DMS114 treated with DMSO at 0.1 percent for 48 hours (cell line): Measurements from ENCODE around the gene GPBP1L1.
"Not testable (repeated sequence)": the region's sequence is repeated elsewhere in the genome, so short reads cannot be mapped to it uniquely, and the experiment has no call there.

Experiments used
- DNase-seq: peaks from one replicate; lab custom pipeline; 2025; ENCODE audit not compliant: unreplicated experiment; lab: John Stamatoyannopoulos, UW

The GPBP1L1 gene

DNA sequence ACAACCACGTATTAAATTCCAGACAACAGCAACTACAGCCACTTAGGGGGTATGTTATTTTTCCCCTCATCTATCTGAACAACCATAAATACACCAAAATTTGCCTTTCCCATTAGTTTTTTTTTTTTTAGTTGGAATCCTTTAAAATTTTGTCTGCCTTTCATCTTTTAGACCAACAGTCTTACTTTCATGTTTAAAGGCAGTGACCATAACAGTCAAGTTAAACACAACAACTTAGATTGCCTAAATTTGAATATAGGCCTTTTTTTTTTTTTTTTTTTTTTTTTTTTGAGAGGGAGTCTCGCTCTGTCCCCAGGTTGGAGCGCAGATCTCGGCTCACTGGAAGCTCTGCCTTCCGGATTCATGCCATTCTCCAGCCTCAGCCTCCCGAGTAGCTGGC lies 3.4 kb downstream of the GPBP1L1 start:
- DNase-seq = no peak

GRCh38 chr1:45679123-45679522 lies 7.2 kb downstream of the GPBP1L1 start:
- no peak for DNase-seq

DNA sequence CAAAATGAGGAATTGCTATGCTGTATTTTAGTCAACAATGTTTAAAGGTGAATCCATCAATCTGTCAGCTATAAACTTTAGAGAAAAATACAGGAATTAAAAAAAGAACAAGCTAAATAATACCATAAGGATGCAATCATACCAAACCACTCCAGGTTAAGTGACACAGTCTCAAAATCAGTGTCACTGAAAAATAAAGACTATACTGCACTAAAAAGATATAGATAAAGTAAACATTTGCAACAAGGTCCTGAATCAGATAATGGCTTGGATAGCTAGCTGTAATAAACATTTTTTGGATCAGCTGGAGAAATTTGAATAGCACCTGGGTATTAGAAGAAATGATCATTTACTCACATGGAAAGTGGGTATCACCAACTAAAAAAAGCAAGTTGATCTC lies 7.8 kb downstream of the GPBP1L1 start:
- DNase-seq = no peak

- DNase-seq = no peak
These were observed 8.5 kb downstream of the GPBP1L1 start for GRCh38 chr1:45677751-45678245.

DNA sequence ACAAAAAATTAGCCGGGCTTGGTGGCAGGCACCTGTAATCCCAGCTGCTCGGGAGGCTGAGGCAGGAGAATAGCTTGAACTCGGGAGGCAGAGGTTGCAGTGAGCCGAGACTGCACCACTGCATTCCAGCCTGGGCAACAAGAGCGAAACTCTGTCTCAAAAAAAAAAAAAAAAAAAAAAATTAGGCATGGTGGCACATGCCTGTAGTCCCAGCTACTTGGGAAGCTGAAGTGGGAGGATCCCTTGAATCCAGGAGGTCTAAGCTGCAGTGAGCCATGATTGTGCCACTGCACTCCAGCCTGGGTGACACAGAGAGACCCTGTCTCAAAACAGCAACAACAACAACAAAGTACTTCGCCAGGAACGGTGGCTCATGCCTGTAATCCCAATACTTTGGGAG lies 9.8 kb downstream of the GPBP1L1 start:
- DNase-seq = not testable (repeated sequence)

- DNase-seq = no peak
These were observed 11.9 kb downstream of the GPBP1L1 start for GRCh38 chr1:45674478-45674877.

GRCh38 chr1:45673956-45674355 lies 12.4 kb downstream of the GPBP1L1 start:
- no peak for DNase-seq

DNA sequence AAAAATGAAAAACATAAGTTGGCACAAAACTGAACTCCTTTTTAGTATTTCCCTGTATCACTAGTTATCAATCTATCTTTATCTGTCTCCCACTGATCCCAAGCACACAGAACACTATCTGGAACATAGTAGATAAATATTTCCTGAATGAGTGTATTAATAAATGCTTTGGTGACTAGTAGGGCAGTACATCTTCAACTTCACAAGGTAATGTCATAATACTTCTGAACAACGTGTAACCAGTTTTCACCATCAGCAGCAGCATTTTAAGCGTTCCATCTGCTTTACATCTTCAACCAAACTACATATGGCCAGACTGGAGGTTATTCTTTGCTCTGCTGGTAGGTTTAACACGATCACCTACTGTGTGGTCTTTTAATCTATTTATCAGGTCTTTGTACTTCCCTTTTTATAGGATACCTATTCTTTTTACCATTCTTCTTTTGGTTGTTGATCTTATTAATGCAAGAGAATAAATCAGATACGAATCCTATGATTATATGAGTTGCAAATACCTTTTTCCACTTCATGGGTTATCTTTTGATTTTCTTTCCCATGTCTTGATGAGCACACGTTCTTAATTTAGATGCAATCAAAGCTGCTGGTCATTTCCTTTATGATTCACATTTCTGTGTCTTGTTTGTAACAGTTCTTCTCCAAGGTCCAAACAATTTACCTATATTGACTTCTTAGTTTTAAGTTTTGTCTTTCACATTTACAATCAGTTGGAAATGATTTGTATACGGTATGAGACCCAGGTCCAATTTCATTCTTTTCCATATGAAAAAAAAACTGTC lies 16.3 kb downstream of the GPBP1L1 start:
- no peak for DNase-seq

- no peak for DNase-seq
These were observed 17.0 kb downstream of the GPBP1L1 start for GRCh38 chr1:45669379-45669778.

GRCh38 chr1:45668526-45668925 lies 17.8 kb downstream of the GPBP1L1 start:
- no peak for DNase-seq

- no peak for DNase-seq
These were observed 18.8 kb downstream of the GPBP1L1 start for GRCh38 chr1:45667321-45668111.

- no peak for DNase-seq
These were observed 19.5 kb downstream of the GPBP1L1 start for GRCh38 chr1:45666836-45667235.

- no peak for DNase-seq
These were observed 26.0 kb downstream of the GPBP1L1 start for GRCh38 chr1:45660336-45660735.

GRCh38 chr1:45659222-45659621 lies 27.1 kb downstream of the GPBP1L1 start:
- no peak for DNase-seq

- DNase-seq = no peak
These were observed 28.2 kb downstream of the GPBP1L1 start for GRCh38 chr1:45658171-45658570.

- no peak for DNase-seq
These were observed 29.6 kb downstream of the GPBP1L1 start for GRCh38 chr1:45656573-45657226.

DNA sequence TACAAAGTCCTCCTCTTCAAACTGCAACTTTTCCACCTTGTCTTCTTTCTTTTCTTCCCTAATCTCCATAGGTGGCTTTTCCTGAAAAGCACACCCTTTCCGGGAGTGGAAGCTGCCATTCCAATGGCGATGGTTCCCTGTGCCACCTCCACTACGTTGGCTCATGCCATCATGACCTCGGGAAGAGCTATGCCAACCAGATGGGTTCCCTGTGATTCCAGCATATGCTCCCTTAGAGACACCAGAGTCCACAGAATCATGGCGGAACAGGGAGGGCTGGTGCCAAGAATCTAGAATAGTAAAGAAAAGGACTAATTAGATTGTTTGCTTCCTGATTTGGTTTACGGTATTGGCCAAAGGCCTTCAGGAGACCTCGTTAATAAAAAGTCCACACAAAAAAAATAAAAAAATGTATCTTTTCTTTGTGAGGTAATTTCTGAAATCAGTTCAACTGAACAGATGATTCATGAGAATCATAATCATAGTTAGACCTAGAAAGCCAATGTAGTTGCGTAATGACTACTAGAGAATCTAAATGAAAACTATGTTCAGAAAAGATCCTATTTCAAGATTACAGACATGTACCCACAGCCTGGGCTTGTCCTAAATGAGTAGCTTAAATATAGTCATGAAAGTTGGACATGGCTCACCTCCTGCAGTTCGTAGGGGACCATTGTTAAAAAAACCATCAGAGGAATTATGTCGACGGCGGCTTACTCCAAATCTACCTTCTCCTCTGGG lies 31.6 kb downstream of the GPBP1L1 start:
- DNase-seq = no peak

DNA sequence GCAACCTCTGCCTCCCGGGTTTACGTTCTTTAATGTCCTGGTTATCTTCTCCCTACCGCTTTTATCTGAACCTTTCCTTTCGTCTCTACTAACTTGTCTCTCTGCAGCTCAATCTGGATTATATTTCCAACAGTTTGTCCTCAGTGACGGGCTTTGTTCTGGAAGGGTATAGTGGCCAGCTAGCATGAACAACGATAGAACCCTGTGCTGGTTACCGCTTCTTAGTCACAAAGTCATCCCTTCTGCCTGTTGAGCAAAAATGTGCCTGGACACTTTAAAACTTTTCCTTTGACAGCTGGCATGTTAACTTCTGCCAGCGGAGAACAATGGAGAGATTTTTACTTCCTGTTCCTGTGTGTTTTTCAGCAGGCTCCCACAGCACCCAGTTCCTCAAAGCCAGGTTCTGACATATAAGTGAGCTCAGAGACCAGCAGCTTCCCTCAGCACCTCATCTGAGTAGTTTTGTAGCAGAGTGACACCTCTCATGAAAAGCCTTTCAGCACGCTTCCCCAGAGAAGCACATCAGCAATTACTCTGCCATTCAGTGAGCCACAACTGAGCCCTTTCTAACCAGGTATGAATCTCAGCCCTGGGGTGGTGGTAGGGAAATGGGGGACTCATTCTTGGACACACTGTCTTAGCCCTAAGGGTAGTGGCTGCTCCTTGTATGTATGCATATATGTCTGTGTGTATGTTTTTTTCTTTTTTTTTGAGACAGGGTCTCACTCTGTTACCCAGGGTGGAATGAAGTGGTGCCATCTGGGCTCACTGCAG lies 38.9 kb downstream of the GPBP1L1 start:
- no peak for DNase-seq

DNA sequence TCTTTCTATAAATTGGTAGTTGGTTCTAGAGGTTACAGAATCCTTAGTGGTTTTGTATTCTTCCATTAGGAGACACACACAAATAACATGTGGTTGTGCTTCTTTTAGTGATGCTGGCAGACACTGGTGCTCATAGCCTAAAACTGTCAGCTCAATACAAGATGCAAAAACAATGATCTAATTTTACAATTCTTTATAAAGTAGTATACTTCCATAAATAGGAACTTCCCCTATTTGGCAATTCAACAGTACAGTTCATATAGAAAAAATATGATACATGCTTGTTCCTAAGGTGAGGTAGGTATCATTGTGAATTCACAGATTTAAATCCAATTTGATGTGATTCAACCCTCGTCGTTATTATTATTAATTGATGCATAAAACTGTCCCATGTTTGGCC lies 41.7 kb downstream of the GPBP1L1 start:
- no peak for DNase-seq

- no peak for DNase-seq
These were observed 42.4 kb downstream of the GPBP1L1 start for GRCh38 chr1:45643978-45644377.
